GM23338 (cell line): ENCODE data around the gene PRDM10.

ENCODE experiments used
- EZH2 ChIP-seq: fragments of 200-600 bp; sonication (generic); IDR thresholded peaks from one replicate; pipeline ENCODE4 v1.8.0; 2017; ENCODE audit warnings: antibody characterized with exemption, mild to moderate bottlenecking, low read depth; ENCODE audit not compliant: unreplicated experiment
- TF ChIP-seq, protein P1 (sequence below), 2 experiments: fragments of 200-600 bp in 1 of 2; sonication (generic) in 1 of 2; conservative IDR thresholded peaks; 2 replicates each; pipeline versions ENCODE4 v1.5.1 to v1.6.1; 2016 to 2017; ENCODE audit warnings: antibody characterized with exemption in 2 of 2, low read depth in 2 of 2, mild to moderate bottlenecking in 2 of 2, moderate library complexity in 1 of 2
- TF ChIP-seq, protein P2 (sequence below): IDR thresholded peaks from one replicate; pipeline ENCODE4 v1.6.1; 2018; ENCODE audit warnings: antibody characterized with exemption; ENCODE audit not compliant: unreplicated experiment

DNA sequence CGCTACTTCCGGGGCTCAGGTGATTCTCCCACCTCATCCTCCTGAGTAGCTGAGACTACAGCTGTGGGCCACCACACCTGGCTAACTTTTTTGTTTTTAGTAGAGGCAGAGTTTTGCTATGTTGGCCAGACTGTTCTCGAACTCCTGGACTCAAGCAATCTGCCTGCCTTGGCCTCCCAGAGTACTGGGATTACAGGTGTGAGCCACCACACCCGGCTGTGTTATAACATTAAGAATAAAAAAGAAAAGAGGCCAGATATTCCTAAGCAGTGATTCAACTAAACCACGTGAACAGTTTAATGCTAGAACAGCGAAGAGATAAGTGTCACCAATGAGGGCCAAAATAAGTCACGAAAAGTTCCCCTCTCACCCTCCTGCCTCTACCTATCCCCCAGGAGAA lies 3.7 kb downstream of the PRDM10 start:
- TF ChIP-seq, protein P1, sequence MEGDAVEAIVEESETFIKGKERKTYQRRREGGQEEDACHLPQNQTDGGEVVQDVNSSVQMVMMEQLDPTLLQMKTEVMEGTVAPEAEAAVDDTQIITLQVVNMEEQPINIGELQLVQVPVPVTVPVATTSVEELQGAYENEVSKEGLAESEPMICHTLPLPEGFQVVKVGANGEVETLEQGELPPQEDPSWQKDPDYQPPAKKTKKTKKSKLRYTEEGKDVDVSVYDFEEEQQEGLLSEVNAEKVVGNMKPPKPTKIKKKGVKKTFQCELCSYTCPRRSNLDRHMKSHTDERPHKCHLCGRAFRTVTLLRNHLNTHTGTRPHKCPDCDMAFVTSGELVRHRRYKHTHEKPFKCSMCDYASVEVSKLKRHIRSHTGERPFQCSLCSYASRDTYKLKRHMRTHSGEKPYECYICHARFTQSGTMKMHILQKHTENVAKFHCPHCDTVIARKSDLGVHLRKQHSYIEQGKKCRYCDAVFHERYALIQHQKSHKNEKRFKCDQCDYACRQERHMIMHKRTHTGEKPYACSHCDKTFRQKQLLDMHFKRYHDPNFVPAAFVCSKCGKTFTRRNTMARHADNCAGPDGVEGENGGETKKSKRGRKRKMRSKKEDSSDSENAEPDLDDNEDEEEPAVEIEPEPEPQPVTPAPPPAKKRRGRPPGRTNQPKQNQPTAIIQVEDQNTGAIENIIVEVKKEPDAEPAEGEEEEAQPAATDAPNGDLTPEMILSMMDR (conservative IDR thresholded peaks at IDR 0.05; ENCODE audit: low read depth in 2 of 2): no peak
- TF ChIP-seq, protein P2, sequence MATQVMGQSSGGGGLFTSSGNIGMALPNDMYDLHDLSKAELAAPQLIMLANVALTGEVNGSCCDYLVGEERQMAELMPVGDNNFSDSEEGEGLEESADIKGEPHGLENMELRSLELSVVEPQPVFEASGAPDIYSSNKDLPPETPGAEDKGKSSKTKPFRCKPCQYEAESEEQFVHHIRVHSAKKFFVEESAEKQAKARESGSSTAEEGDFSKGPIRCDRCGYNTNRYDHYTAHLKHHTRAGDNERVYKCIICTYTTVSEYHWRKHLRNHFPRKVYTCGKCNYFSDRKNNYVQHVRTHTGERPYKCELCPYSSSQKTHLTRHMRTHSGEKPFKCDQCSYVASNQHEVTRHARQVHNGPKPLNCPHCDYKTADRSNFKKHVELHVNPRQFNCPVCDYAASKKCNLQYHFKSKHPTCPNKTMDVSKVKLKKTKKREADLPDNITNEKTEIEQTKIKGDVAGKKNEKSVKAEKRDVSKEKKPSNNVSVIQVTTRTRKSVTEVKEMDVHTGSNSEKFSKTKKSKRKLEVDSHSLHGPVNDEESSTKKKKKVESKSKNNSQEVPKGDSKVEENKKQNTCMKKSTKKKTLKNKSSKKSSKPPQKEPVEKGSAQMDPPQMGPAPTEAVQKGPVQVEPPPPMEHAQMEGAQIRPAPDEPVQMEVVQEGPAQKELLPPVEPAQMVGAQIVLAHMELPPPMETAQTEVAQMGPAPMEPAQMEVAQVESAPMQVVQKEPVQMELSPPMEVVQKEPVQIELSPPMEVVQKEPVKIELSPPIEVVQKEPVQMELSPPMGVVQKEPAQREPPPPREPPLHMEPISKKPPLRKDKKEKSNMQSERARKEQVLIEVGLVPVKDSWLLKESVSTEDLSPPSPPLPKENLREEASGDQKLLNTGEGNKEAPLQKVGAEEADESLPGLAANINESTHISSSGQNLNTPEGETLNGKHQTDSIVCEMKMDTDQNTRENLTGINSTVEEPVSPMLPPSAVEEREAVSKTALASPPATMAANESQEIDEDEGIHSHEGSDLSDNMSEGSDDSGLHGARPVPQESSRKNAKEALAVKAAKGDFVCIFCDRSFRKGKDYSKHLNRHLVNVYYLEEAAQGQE: no peak
- no peak for TF ChIP-seq EZH2
